Psoas muscle (tissue), 8 donors: Measurements from ENCODE around the gene MIOS. TPM values are rescaled to one million over a fixed set of nuclear protein-coding genes. Genes with fewer than 3 reads are reported as not detected.
A peak's percentile ranks its signal among the peaks of the same experiment; 100 is the strongest.

Experiments used
- ATAC-seq, 4 donors: fragments of 200-7000 bp; cut with Tn5 transposase; one replicate each; pipeline ENCODE4 v1.9.1; 2020; ENCODE audit warnings: moderate library complexity in 3 of 4, mild to moderate bottlenecking in 2 of 4
- DNase-seq, 2 donors: peaks; one replicate each; pipeline ENCODE4 v3.0.0-alpha.2; 2020
- H3K27ac ChIP-seq: fragments of 200-600 bp; one replicate; pipeline ENCODE4 v1.8.0; 2022
- H3K27me3 ChIP-seq, 3 donors: fragments of 200-600 bp in 1 of 3; one replicate each; pipeline versions ENCODE4 v1.6.1 to v1.8.0; 2013 to 2022; ENCODE audit warnings: low read length in 2 of 3, mild to moderate bottlenecking in 2 of 3, moderate library complexity in 1 of 3; ENCODE audit not compliant: insufficient read depth in 3 of 3
- H3K36me3 ChIP-seq, 2 donors: fragments of 200-600 bp in 1 of 2; one replicate each; pipeline versions ENCODE4 v1.6.1 to v1.8.0; 2013 to 2022; ENCODE audit warnings: low read depth in 1 of 2, mild to moderate bottlenecking in 1 of 2, moderate library complexity in 1 of 2; ENCODE audit not compliant: insufficient read depth in 1 of 2
- H3K4me1 ChIP-seq: fragments of 200-600 bp; one replicate; pipeline ENCODE4 v1.8.0; 2022
- H3K4me3 ChIP-seq: fragments of 200-600 bp; one replicate; pipeline ENCODE4 v1.8.0; 2022; ENCODE audit warnings: mild to moderate bottlenecking
- H3K9me3 ChIP-seq: fragments of 200-600 bp; one replicate; pipeline ENCODE4 v1.8.0; 2022
- CTCF ChIP-seq: fragments of 200-600 bp; IDR thresholded peaks from one replicate; pipeline ENCODE4 v1.8.0; 2022; ENCODE audit warnings: antibody characterized with exemption
- WGBS, 3 donors: extraction: QIAGEN DNeasy Blood & Tissue Kit; methylation state at CpG; one replicate each; pipeline versions ENCODE4 v1.1.6 to v1.1.7; 2013; 5-methylcytosine and 5-hydroxymethylcytosine counted together
- intact Hi-C, 2 donors: fragments of 100-400 bp; cut with DNase I; formaldehyde crosslinking; loops; one replicate each; pipeline versions ENCODE4 v1.11.0 to v1.14.2; 2022
- polyA plus RNA-seq, 3 donors: library from polyadenylated mRNA; stranded (reverse); fragments of 200-250 nt; gene quantifications; one replicate each; pipeline ENCODE4 v1.2.3, GENCODE V29; 2013
- total RNA-seq, 4 donors: library from RNA; stranded (reverse); fragmentation: NEBNext Ultra II Directional in 2 of 4; extraction: Animal tissue kit (Norgen Biotek cat#: 25700) in 2 of 4; gene quantifications; one replicate each; pipeline versions ENCODE4 v1.2.1 to v1.2.4, GENCODE V29; 2021 to 2023
- donor health status: healthy with polysubstance abuse.
- donor health status: DM: no; HTN: no; CAD: no; lungs with moderate emphysema.
- donor health status: Bipolar disorder and iron deficiency.
- donor health status: healthy.
- donor health status: DM: yes; HTN: yes; CAD: no.
- donor health status: DM: no; HTN: no; CAD: no.
- donor health status: DM: no; HTN: no; CAD: no.
- donor health status: DM: yes; HTN: yes; CAD: no.

MIOS gene
- total and polyA plus RNA-seq, 7 donors = 65.2 to 219 (median 76.3) TPM

- no peaks in the 10 kb centered on the region for H3K4me1 ChIP-seq
- DNase-seq (peak in 1 of 2 donors; percentile 35), ATAC-seq (peak in 2 of 4 donors; percentile 68)
- H3K9me3 ChIP-seq = no peaks in the 10 kb centered on the region
- WGBS, 3 donors = 29 to 34% (median 31%) methylated on average over 3 of the region's 3 CpGs
- H3K27ac ChIP-seq = no peak overlapping the region
- no peak overlapping the region for H3K4me3 ChIP-seq
- peaks cover 0 to 17% of the 10 kb centered on the region in 2 donors for H3K36me3 ChIP-seq
- TF ChIP-seq CTCF = no peak
- intact Hi-C loops = no loop called here
- peaks cover 0 to 4% (median 0%) of the 10 kb centered on the region in 3 donors for H3K27me3 ChIP-seq
These were observed 45.4 kb upstream of the MIOS start for GRCh38 chr7:7521259-7521658.

- H3K9me3 ChIP-seq = no peaks in the 10 kb centered on the region
- intact Hi-C loops = no loop called here
- no peak for DNase-seq
- H3K27me3 ChIP-seq = peaks cover 0 to 4% (median 0%) of the 10 kb centered on the region in 3 donors
- H3K27ac ChIP-seq = no peak overlapping the region
- no peaks in the 10 kb centered on the region for H3K4me1 ChIP-seq
- no peak overlapping the region for H3K4me3 ChIP-seq
- peaks cover 0 to 17% of the 10 kb centered on the region in 2 donors for H3K36me3 ChIP-seq
- no peak for TF ChIP-seq CTCF
- no peak for ATAC-seq
- 84 to 90% (median 84%) methylated on average over 3 of the region's 3 CpGs for WGBS, 3 donors
These were observed 44.3 kb upstream of the MIOS start for GRCh38 chr7:7522421-7522820.

GRCh38 chr7:7524121-7524520 lies 42.6 kb upstream of the MIOS start:
- DNase-seq (no peak), ATAC-seq (no peak)
- no peaks in the 10 kb centered on the region for H3K4me1 ChIP-seq
- 66 to 78% (median 69%) methylated on average over 3 of the region's 3 CpGs for WGBS, 3 donors
- no peak overlapping the region for H3K4me3 ChIP-seq
- H3K36me3 ChIP-seq = peaks cover 0 to 15% of the 10 kb centered on the region in 2 donors
- no peak for TF ChIP-seq CTCF
- H3K9me3 ChIP-seq = no peaks in the 10 kb centered on the region
- H3K27ac ChIP-seq = no peak overlapping the region
- intact Hi-C loops = no loop called here
- H3K27me3 ChIP-seq = no peaks in the 10 kb centered on the region

GRCh38 chr7:7526006-7526405 lies 40.7 kb upstream of the MIOS start:
- no peak overlapping the region for H3K27ac ChIP-seq
- no peak for ATAC-seq
- H3K4me3 ChIP-seq = no peak overlapping the region
- peaks cover 0 to 5% of the 10 kb centered on the region in 2 donors for H3K36me3 ChIP-seq
- no peaks in the 10 kb centered on the region for H3K27me3 ChIP-seq
- no peak for TF ChIP-seq CTCF
- no peak for DNase-seq
- intact Hi-C loops = no loop called here
- no peaks in the 10 kb centered on the region for H3K9me3 ChIP-seq
- 93 to 95% (median 94%) methylated on average over 2 of the region's 2 CpGs for WGBS, 3 donors
- no peaks in the 10 kb centered on the region for H3K4me1 ChIP-seq

GRCh38 chr7:7527047-7527446 lies 39.6 kb upstream of the MIOS start:
- Histone ChIP-seq H3K27ac (no peak overlapping the region), H3K9me3 (no peaks in the 10 kb centered on the region), H3K36me3 (peaks cover 0 to 16% of the 10 kb centered on the region in 2 donors), H3K27me3 (no peaks in the 10 kb centered on the region), H3K4me1 (no peaks in the 10 kb centered on the region), H3K4me3 (no peak overlapping the region)
- DNase-seq = no peak
- ATAC-seq = no peak
- WGBS, 3 donors = 93 to 96% (median 95%) methylated on average over 3 of the region's 3 CpGs
- intact Hi-C loops = no loop called here
- no peak for TF ChIP-seq CTCF
